Esophagus mucosa (tissue), 1 donor: ENCODE results near the gene NRM. TPM values are rescaled to one million over a fixed set of nuclear protein-coding genes. Genes with fewer than 3 reads are reported as not detected.
"Not testable (repeated sequence)": the region's sequence is repeated elsewhere in the genome, so short reads cannot be mapped to it uniquely, and the experiment has no call there.

Experiments used
- ATAC-seq: fragments of 200-7000 bp; cut with Tn5 transposase; one replicate; pipeline ENCODE4 v1.9.1; 2020
- total RNA-seq: library from RNA; stranded (reverse); gene quantifications from one replicate; pipeline ENCODE4 v1.2.4, GENCODE V29; 2023
- donor health status: DM: yes; HTN: yes; CAD: no.

Gene NRM
- total RNA-seq, 1 donor from 2014 or later = 12.7 TPM

DNA sequence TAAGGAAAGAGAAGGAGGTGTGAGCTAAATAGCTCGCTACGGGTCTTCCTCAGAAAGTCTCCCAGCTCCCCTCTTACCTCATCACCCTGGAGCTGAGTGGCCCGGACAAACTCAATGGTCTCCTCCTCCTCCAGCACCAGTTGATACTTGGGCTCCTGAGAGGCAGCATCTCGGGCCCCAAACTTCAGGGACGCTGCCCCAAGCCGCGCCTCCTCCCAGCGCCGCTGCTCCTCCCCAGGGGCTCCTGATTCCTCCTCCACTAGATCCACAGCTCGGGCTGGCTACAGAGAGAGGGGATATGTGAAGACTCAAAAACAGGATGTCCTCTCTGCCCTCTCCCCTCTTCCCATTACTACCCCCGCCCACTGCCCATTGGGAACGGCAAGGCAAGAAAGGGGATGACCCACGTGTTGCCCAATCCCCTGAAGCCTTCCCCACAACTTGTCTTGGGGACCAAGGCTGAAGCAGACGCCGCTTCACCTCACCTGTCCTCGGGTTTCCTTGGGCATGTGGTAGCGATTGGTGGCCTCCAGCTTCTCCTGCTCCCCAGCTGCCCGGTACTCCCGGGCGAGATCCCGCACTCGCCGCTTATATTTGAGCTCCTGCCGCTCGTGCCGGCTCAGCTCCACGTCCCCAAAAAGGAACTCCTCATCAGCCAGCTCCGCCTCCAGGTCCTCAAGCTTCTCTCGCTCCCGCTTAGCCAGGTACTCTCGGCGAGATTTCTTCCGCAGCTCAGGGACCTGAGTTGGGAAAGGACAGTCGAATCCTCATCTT, 25.6 kb downstream of the NRM start:
- peak; percentile 21 for ATAC-seq

DNA sequence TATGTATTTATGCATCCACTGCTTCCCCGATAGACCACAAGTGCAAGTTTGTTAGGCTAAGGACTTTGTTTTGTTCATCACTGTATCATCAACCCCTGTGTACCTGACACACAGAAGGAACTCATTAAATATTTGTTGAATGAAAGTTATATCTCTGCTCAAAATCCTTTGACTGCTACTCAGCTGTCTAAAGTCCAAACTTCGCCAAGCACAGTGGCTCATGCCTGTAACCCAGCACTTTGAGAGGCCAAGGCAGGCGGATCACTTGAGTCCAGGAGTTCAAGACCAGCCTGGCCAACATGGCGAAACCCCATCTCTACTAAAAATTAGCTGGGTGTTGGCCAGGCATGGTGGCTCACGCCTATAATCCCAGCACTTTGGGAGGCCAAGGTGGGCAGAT, 32.9 kb downstream of the NRM start:
- not testable (repeated sequence) for ATAC-seq

DNA sequence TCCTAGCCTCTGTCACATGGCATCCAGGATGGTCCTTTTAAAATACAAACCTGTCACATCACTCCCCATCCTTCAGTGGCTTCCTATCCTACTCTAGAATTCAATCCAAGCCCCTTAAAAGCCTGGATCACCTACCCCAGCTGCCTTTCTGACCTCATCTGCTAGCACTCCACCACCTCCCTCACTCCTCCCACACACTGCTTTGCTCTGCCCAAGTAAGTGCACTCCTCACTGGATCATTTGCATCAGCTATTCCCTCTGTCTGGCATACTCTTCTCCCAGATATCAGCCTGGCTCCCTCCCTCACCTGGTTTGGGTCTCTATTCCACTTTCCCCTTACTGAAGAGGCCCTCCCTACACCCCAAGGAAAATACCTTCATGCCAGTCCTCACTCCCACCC, 33.3 kb downstream of the NRM start:
- ATAC-seq = no peak

DNA sequence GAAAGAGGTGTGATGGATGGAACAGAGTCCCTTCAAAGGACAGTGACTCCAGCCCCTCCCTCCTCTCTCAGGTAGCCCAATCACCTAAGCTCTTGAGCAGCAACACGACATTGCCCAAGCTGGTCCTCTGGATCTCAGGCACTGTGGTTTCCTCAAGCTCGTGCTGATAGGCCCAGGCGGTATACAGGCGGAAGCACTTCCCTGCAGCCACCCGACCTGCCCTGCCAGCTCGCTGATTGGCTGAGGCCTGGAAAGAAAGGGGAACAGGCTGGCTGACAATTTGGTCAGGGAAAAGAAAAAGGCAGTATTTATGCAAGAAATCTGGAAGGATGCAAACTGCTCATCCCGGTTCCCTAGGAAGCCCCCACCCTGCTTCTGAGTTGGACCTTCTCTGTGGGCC, 34.3 kb downstream of the NRM start:
- ATAC-seq = no peak

DNA sequence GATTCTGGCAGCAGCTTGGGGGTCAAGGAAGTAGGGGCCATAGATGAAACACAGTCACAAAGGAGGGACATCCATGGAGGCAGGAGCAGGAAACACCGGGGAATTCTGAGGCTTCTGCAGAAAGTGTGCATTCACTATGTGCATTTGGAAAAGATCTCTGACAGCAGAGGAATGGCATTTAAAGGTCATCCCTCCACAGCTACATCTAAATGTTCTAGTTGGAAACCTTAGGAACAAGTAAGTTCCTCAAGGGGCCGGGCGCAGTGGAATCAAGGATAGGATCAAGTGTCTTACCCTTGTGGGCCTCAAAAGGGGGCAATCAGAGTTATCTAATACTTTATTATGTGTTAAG, 35.1 kb downstream of the NRM start:
- no peak for ATAC-seq

DNA sequence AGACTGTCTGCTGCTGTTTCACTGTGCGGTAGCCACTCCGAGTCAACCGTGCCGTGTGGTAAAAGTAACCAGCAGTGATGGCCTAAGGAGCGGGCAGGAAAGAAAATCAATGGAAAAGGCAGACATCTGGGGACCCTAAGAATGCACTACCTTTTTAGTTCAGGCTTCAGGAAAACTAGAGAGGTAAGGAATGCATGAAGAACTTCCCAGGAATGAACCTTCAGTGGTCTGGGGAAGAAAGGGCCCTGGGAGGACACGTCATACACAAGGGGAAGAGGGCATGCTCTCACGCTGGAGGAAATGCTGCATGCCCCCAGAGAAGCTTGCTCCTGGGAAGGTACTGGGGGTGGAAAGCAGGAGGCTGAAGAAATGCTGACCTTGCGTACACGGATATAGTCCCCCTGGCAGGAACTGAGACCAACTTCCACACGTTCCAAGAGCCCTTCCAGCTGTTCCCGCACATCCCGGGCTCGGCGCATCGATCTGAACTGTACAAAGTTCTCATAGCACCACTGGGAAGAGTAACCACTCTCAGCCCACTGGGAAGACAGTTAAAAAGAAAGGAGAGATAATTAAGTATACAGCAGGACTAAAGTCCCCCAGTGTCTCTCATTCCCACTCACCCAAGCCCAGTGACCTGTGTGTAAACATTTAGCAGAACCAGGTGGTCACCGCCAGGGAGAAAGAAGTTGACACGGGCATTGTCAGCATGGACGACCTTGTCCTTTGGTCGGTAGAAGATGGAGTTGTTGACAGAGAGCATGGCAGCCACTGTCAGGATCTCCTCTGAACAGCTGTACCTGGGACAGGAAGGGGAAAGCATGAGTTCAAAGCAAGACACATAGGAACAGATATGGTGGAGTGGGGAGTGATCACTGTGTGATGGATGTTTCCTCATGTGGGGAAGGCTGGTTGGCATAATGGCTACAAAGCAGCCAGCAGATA, 35.7 kb downstream of the NRM start:
- ATAC-seq = no peak

DNA sequence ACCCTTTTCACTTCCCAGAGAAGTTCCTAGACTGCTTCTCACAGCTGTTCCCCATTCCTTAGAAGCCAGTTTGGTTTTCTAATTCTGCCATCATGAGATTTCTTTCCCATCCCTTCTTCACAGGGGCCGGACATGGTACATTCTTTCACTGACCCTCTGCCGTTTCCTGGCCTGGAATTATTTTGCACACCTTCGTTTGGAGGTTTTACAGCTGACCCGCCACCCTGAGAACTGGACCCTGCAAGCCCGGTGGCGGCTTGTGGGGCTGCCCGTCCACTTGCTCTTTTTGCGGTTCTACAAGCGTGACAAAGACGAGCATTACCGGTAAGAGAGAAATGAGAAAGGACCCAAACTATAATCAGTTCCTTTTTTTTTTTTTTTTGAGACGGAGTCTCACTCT, 39.6 kb downstream of the NRM start:
- no peak for ATAC-seq

DNA sequence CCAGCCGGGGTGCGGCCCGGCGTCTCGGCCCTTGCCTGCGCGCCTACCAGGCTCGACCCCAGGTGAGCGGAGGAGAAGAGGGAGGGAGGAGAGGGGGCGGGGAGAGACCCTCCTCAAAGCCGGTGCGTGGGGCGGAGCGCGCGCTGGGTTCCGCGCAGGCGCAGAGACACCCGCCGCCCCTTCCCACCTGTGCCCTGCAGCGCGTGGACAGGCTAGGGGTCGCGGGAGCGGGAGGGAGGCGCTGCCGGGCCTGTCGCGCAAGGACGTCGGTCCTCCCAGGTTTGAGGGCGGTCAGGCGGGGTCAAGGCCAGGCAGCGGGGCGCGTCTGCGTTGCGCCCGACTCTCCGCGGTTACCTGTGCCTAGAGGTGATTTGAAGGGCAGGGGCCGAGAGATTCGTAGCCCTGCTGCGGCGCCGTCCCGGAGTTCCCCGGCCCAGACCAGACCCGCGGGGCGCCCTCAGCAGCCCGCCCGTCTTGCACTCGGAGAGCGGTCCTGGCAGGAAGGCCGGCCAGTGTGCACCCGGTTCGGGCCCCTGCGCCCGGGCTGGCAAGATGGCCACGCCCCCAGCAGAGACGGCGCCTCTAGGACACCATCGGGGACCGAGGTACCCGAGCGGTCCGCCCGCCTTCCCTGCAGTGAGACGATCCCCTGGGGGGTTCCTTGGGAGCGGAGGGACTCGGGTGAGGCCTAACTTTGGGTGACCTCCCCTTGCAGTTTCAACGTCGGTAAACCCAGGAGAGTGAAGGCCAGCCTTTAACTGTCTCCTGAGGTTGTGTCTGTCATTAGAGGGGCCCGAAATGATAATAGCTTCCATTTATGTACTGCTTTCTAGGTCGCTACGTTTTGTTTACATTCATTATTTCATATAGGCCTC, 43.3 kb downstream of the NRM start:
- ATAC-seq = peak; percentile 81

DNA sequence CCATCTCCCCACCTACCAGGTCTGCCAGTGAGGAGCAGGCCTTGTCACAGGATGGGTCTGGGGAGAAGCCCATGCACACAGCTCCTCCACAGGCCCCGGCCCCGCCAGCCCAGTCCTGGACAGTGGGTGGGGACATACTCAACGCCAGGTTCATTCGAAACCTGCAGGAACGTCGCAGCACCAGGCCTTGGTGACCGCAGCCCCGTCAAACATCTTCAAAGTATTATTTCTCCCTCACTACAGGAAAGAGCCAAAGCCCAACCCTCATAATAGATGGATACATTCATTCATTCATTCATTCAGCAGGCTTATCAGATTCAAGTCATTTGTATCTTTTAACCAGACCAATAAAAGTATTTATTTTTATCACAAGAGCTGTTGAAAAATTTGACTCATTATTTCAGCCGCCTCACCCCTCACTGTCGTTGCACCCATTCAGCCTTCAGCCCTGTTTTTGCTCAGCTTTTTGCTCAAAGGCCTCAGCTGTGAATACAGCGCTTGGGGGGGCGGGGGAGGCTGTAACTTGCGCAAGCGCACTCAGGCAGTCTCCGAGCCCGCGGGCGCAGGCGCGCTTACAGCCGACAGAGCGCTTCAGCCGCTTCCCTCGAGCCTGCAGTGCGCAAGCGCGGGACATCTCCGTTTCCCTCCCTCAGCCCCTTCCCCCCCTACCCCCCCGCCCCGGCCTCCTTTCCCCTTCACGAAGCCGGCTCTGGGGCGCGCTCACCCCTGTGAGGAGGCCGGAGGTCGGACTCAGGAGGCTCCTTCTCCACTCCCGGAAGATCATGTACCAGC, 44.1 kb downstream of the NRM start, which contains the start of gene C6orf136:
Gene C6orf136 (plus strand): TSS at position 684 of the 792 bp plus-strand sequence. CDS start 99 bp downstream, at position 783.
- ATAC-seq = peak; percentile 89

DNA sequence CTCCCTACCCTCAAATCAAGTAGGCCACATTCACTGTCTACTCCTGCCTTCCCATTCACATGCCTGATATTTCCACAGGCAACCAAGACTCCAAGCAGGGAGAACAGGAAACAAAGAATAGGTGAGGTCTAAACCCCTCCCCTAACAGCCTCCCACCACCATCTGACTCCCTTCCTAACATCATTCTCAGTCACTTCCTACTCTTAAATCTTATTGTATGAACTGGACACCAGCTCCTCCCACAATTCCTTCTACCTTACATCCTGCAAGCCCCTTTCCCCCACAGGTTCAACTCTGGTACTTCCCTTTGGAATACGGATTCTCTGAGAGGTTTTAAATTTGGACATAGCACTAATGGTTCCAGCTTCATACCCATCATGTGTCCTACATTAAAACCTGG, 44.8 kb downstream of the NRM start:
- ATAC-seq = no peak

DNA sequence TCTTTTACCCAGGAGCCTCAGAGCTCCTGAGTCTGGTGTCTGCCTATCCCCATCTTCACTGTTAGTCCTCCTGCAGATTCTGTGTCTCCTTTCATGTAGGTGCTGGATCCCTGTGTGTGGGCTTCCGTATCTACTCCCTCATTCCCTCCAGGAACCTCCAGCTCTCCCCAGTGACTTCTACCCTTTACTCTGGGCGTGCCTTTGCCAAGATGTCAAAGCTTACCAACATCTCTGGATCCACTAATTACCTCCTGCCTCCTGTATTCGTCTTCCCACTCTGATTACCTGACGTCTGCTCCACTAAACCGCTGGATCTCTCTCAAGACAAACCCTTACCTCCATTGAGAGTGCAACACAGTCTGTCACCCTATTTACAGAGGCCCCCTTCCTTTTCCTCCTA, 46.0 kb downstream of the NRM start:
- ATAC-seq = no peak

DNA sequence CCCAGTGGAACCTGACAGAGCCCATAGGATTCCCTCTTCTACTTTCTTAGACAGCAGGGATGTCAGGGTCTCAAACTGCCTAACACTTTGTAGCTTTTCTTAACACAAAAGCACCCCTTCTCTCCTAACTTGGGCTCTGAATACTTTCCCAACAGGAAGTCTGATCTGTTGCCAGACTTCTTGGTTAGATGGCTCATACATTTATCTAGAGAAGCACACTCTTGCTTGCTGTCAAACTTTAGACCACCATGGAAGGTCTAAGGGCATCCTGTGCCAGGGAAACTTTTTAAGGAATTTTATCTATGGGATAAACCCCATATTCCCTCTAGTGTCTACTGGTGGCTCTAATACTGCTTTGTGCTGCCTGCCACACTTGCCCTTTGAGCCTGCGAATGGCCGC, 47.1 kb downstream of the NRM start:
- no peak for ATAC-seq

DNA sequence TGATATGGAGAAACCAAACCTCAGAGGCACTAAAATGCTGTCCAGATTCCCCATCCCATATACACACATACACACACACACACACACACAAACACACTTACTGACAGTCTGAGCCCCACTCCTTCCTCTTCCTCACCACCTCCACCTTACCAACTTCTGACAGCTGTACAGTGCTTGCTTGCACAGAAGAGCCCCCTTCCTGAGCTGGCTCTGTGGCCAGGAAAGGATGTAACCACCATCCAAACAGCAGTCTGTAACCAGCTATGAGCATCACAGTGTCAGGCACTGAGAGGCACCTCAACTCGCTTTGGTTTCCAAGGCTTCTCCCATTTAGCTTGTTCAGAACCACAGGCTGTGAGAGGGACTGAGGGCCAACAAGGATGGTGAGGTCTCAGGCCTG, 49.7 kb downstream of the NRM start:
- no peak for ATAC-seq

DNA sequence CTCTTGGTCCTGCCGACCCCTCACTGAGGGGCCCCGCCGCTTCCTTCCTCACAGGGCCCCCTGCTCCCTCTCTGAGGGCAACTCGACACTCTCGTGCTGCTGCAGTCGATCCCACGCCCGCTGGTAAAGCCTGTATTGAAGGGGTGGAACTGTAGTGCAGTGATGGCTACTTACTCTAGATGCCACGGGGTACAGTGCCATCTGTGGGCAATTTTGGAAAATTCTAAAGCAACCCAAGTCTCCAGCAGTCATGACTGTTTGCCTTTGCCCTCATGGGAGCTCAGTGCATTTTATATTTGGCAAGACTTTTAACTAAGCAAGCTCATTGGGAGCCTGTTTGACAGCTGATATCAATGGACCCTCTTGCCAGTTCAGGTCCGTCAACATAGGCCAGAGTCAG, 50.3 kb downstream of the NRM start:
- ATAC-seq = peak; percentile 34

Other genes with a start within 250 kb of the NRM start
- 190 TPM for gene HLA-E, start 201.5 kb downstream of the NRM start, total RNA-seq
- 32.5 TPM for gene GNL1, start 134.5 kb downstream of the NRM start, total RNA-seq
- gene PRR3, start 133.7 kb downstream of the NRM start, total RNA-seq = 3.5 TPM
- gene ABCF1, start 119.5 kb downstream of the NRM start, total RNA-seq = 27.1 TPM
- 30.0 TPM for gene PPP1R10, start 73.7 kb downstream of the NRM start, total RNA-seq
- gene MRPS18B, start 73.1 kb downstream of the NRM start, total RNA-seq = 48.2 TPM
- 4.6 TPM for gene ATAT1, start 64.1 kb downstream of the NRM start, total RNA-seq
- 10.0 TPM for gene C6orf136, start 43.9 kb downstream of the NRM start, total RNA-seq
- gene DHX16, start 18.0 kb downstream of the NRM start, total RNA-seq = 17.8 TPM
- gene PPP1R18, start 4.3 kb downstream of the NRM start, total RNA-seq = 22.9 TPM
- 15.7 TPM for gene MDC1, start 26.3 kb upstream of the NRM start, total RNA-seq
- gene TUBB, start 29.4 kb upstream of the NRM start, total RNA-seq = 327 TPM
- gene FLOT1, start 51.7 kb upstream of the NRM start, total RNA-seq = 75.0 TPM
- 74.3 TPM for gene IER3, start 53.6 kb upstream of the NRM start, total RNA-seq
- gene DDR1, start 193.5 kb upstream of the NRM start, total RNA-seq = 220 TPM
- gene GTF2H4, start 217.2 kb upstream of the NRM start, total RNA-seq = 23.9 TPM
- 26.3 TPM for gene VARS2, start 223.3 kb upstream of the NRM start, total RNA-seq
- 9.0 TPM for gene SFTA2, start 241.2 kb upstream of the NRM start, total RNA-seq
- gene MUCL3, start 250.0 kb upstream of the NRM start, total RNA-seq = 1.00 TPM